ENCODE measurements around the gene NXF1.
A peak's percentile ranks its signal among the peaks of the same experiment; 100 is the strongest.

NXF1 gene

GRCh38 chr11:62791501-62792201, 13.6 kb downstream of the NXF1 start, which contains the start of gene TMEM223:
TMEM223 (minus strand) TSS chr11:62792006; CDS start chr11:62791994, 12 bp downstream.
- CTCF ChIA-PET = no interaction called here
- POLR2A ChIA-PET = interaction anchor here (0.7 to 8.8 kb wide), 6 partner anchors 29 to 90 kb away, joined by 3 to 144 read pairs (median 4); partner anchors contain the start of genes SLC3A2, WDR74 and ZBTB3

GRCh38 chr11:62789576-62789975, 15.7 kb downstream of the NXF1 start:
- ChIA-PET POLR2A (interaction anchor here (0.8 to 8.8 kb wide), 6 partner anchors 15 to 72 kb away, joined by 3 to 144 read pairs (median 6); partner anchors contain the start of genes STX5, WDR74 and ZBTB3), CTCF (no interaction called here)
- no peak for TF ChIP-seq HDGF (IDR thresholded peaks at IDR 0.05; ENCODE audit: borderline replicate concordance)
- TF ChIP-seq ELF4 (IDR thresholded peaks at IDR 0.05) = no peak
- TF ChIP-seq BHLHE40 (IDR thresholded peaks at IDR 0.05; ENCODE audit: borderline replicate concordance) = no peak
- TF ChIP-seq LEF1 (IDR thresholded peaks at IDR 0.05; ENCODE audit: borderline replicate concordance) = no peak
- TF ChIP-seq FOXM1 (IDR thresholded peaks at IDR 0.05; ENCODE audit: borderline replicate concordance) = no peak
- TF ChIP-seq L3MBTL2 (conservative IDR thresholded peaks at IDR 0.05) = no peak
- TF ChIP-seq SP1 (IDR thresholded peaks at IDR 0.05) = no peak
- TF ChIP-seq ZNF384 (IDR thresholded peaks at IDR 0.05) = no peak
- TF ChIP-seq SUZ12 (IDR thresholded peaks at IDR 0.05) = no peak
- no peak for TF ChIP-seq FOXA1 (IDR thresholded peaks at IDR 0.05)
- TF ChIP-seq PKNOX1 (IDR thresholded peaks at IDR 0.05) = no peak
- no peak for TF ChIP-seq ARNT (IDR thresholded peaks at IDR 0.05)
- no peak for TF ChIP-seq TARDBP (IDR thresholded peaks at IDR 0.05)
- no peak for TF ChIP-seq CTBP1 (IDR thresholded peaks at IDR 0.05; ENCODE audit: borderline replicate concordance)
- no peak for TF ChIP-seq FOXK2 (IDR thresholded peaks at IDR 0.05)
- no peak for TF ChIP-seq NFRKB (IDR thresholded peaks at IDR 0.05)
- DNase-seq (ENCODE audit: extremely low spot score) = no peak

More at GRCh38 chr11:62791501-62792201, 13.6 kb downstream of the NXF1 start, which contains the start of gene TMEM223:
- DNase-seq (ENCODE audit: extremely low spot score) = peak; percentile 84
- peak; percentile 20; the same call in 1 of the 2 replicates for TF ChIP-seq HDGF (IDR thresholded peaks at IDR 0.05; ENCODE audit: borderline replicate concordance)
- TF ChIP-seq L3MBTL2 (conservative IDR thresholded peaks at IDR 0.05) = peak; percentile 50
- TF ChIP-seq LEF1 (IDR thresholded peaks at IDR 0.05; ENCODE audit: borderline replicate concordance) = peak; percentile 29; the same call in 1 of the 2 replicates
- peak; percentile 83; the same call in 1 of the 2 replicates for TF ChIP-seq ELF4 (IDR thresholded peaks at IDR 0.05)
- TF ChIP-seq NFRKB (IDR thresholded peaks at IDR 0.05) = no peak
- TF ChIP-seq ARNT (IDR thresholded peaks at IDR 0.05) = no peak

- DNase-seq (ENCODE audit: extremely low spot score) = no peak
- CTCF ChIA-PET = interaction anchor here (0.6 to 1.1 kb wide), 2 partner anchors 35 to 42 kb away, joined by 3 read pairs; partner anchors contain the start of gene ZBTB3
- TF ChIP-seq SUZ12 (IDR thresholded peaks at IDR 0.05) (no peak), CTBP1 (IDR thresholded peaks at IDR 0.05; ENCODE audit: borderline replicate concordance) (no peak), LEF1 (IDR thresholded peaks at IDR 0.05; ENCODE audit: borderline replicate concordance) (no peak), PKNOX1 (IDR thresholded peaks at IDR 0.05) (no peak), BHLHE40 (IDR thresholded peaks at IDR 0.05; ENCODE audit: borderline replicate concordance) (no peak), FOXA1 (IDR thresholded peaks at IDR 0.05) (no peak), FOXK2 (IDR thresholded peaks at IDR 0.05) (no peak), NFRKB (IDR thresholded peaks at IDR 0.05) (no peak), ARNT (IDR thresholded peaks at IDR 0.05) (no peak), L3MBTL2 (conservative IDR thresholded peaks at IDR 0.05) (no peak), ELF4 (IDR thresholded peaks at IDR 0.05) (no peak), ZNF384 (IDR thresholded peaks at IDR 0.05) (no peak), SP1 (IDR thresholded peaks at IDR 0.05) (no peak), HDGF (IDR thresholded peaks at IDR 0.05; ENCODE audit: borderline replicate concordance) (no peak), TARDBP (IDR thresholded peaks at IDR 0.05) (no peak), FOXM1 (IDR thresholded peaks at IDR 0.05; ENCODE audit: borderline replicate concordance) (no peak)
- POLR2A ChIA-PET = interaction anchor here (0.8 to 8.8 kb wide), 7 partner anchors 15 to 73 kb away, joined by 3 to 144 read pairs (median 7); partner anchors contain the start of genes STX5, WDR74 and ZBTB3
Measured at GRCh38 chr11:62788991-62789390, 16.2 kb downstream of the NXF1 start.

- TF ChIP-seq FOXM1 (IDR thresholded peaks at IDR 0.05; ENCODE audit: borderline replicate concordance) (0 out of 2 replicates have a peak, but pooled peaks have one; percentile 4), L3MBTL2 (conservative IDR thresholded peaks at IDR 0.05) (peak; percentile 72), ELF4 (IDR thresholded peaks at IDR 0.05) (peak; percentile 81), CTBP1 (IDR thresholded peaks at IDR 0.05; ENCODE audit: borderline replicate concordance) (no peak)
- ChIA-PET POLR2A (interaction anchor here (0.5 to 8.8 kb wide), 24 partner anchors 9 to 165 kb away, joined by 3 to 144 read pairs (median 6); partner anchors contain the start of genes B3GAT3, C11orf98, CSKMT and HNRNPUL2), CTCF (interaction anchor here (0.5 to 2.0 kb wide), 25 partner anchors 10 to 1140 kb away, joined by 3 to 22 read pairs (median 5); partner anchors contain the start of genes BSCL2, GNG3, HNRNPUL2 and STX5)
- peak; percentile 91 for DNase-seq (ENCODE audit: extremely low spot score)
Measured at GRCh38 chr11:62787005-62787759, 18.1 kb downstream of the NXF1 start, which contains the start of gene TMEM179B. TMEM179B (plus strand) TSS chr11:62787402; CDS start chr11:62787432, 30 bp downstream.

- ChIA-PET POLR2A (interaction anchor here (0.7 to 8.8 kb wide), 24 partner anchors 9 to 165 kb away, joined by 3 to 144 read pairs (median 6); partner anchors contain the start of genes B3GAT3, C11orf98, CSKMT and HNRNPUL2), CTCF (interaction anchor here (0.5 to 2.0 kb wide), 22 partner anchors 10 to 244 kb away, joined by 3 to 22 read pairs (median 6); partner anchors contain the start of genes BSCL2, GNG3, HNRNPUL2 and SLC3A2)
- peak; percentile 82 for DNase-seq (ENCODE audit: extremely low spot score)
- TF ChIP-seq FOXA1 (IDR thresholded peaks at IDR 0.05) = no peak
- TF ChIP-seq LEF1 (IDR thresholded peaks at IDR 0.05; ENCODE audit: borderline replicate concordance) = peak; percentile 93
- TF ChIP-seq SP1 (IDR thresholded peaks at IDR 0.05) = no peak
- no peak for TF ChIP-seq NFRKB (IDR thresholded peaks at IDR 0.05)
- TF ChIP-seq ELF4 (IDR thresholded peaks at IDR 0.05) = no peak
- TF ChIP-seq HDGF (IDR thresholded peaks at IDR 0.05; ENCODE audit: borderline replicate concordance) = 0 out of 2 replicates have a peak, but pooled peaks have one; percentile 20
Measured at GRCh38 chr11:62786318-62787004, 18.8 kb downstream of the NXF1 start.

All from HEK293T (cell line).